Fibroblast of lung (primary cell): ENCODE measurements around the gene CDC6.
A peak's percentile ranks its signal among the peaks of the same experiment; 100 is the strongest.

Experiments
- EZH2 ChIP-seq: IDR thresholded peaks from 2 replicates; pipeline ENCODE4 v1.5.1; 2012; ENCODE audit warnings: low read length, control low read depth, mild to moderate bottlenecking; ENCODE audit errors: missing control alignments
- TF ChIP-seq, protein P1 (sequence below), 2 donors: IDR thresholded peaks in 1 of 2; conservative IDR thresholded peaks in 1 of 2; 1 replicate in 1 of 2; 2 replicates in 1 of 2; pipeline ENCODE4 v1.5.1; 2011 to 2012; ENCODE audit warnings: low read length in 2 of 2, control low read depth in 1 of 2, inconsistent platforms in 1 of 2, low read depth in 1 of 2, mild to moderate bottlenecking in 1 of 2

DNA sequence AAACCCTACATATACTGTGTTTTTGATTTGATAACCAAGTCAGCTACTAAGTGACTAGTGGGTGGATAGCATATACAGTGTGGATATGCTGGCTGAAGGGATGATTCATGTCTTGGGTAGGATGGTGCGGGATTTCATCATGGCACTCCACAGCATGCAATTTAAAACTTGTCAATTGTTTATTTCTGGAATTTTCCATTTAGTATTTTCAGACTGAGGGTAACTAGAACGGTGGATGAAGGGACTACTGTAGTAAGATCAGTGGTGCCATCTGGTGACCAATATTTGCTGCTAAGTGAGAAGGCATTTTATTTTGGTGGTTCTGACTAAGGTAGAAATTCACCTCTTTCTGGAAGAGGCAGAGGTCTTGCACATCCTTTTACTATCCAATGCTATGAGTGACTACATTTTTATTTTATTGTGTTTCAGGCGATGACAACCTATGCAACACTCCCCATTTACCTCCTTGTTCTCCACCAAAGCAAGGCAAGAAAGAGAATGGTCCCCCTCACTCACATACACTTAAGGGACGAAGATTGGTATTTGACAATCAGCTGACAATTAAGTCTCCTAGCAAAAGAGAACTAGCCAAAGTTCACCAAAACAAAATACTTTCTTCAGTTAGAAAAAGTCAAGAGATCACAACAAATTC lies 3.1 kb downstream of the CDC6 start:
- TF ChIP-seq, protein P1, sequence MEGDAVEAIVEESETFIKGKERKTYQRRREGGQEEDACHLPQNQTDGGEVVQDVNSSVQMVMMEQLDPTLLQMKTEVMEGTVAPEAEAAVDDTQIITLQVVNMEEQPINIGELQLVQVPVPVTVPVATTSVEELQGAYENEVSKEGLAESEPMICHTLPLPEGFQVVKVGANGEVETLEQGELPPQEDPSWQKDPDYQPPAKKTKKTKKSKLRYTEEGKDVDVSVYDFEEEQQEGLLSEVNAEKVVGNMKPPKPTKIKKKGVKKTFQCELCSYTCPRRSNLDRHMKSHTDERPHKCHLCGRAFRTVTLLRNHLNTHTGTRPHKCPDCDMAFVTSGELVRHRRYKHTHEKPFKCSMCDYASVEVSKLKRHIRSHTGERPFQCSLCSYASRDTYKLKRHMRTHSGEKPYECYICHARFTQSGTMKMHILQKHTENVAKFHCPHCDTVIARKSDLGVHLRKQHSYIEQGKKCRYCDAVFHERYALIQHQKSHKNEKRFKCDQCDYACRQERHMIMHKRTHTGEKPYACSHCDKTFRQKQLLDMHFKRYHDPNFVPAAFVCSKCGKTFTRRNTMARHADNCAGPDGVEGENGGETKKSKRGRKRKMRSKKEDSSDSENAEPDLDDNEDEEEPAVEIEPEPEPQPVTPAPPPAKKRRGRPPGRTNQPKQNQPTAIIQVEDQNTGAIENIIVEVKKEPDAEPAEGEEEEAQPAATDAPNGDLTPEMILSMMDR (conservative IDR thresholded peaks at IDR 0.05 in 1 of 2, IDR thresholded peaks at IDR 0.05 in 1 of 2; ENCODE audit: low read depth in 1 of 2, low read length in 2 of 2), result peak; percentile 64 to 71
- no peak for TF ChIP-seq EZH2
